Mesenchymal stem cell (in vitro differentiated cells and primary cell): ENCODE data around the gene CAPSL. TPM values are rescaled to one million over a fixed set of nuclear protein-coding genes. Genes with fewer than 3 reads are reported as not detected.

Experiments
- small RNA-seq: library from polyadenylated mRNA; stranded (forward); fragments of <200 nt; extraction: miRNeasy Mini kit (QIAGEN cat#:217004); gene quantifications from one replicate; pipeline ENCODE3, GENCODE V24; 2013; ENCODE audit warnings: low read depth

The CAPSL gene

Small RNA genes lying within 50 kb of the gene (small RNA-seq; reads per million reads assigned to genes)
- not detected for gene AC112204.1
